Pons (tissue), 1 donor: ENCODE data around the gene CAMKK2.

Experiments
- DNase-seq: peaks from one replicate; pipeline ENCODE4 v3.0.0-alpha.2; 2016; ENCODE audit warnings: low spot score

The CAMKK2 gene

GRCh38 chr12:121196902-121197301 lies 99.6 kb downstream of the CAMKK2 start:
- peak; percentile 83 for DNase-seq

- no peak for DNase-seq
Observed at GRCh38 chr12:121191151-121191550, 105.4 kb downstream of the CAMKK2 start.

GRCh38 chr12:121190523-121191031 lies 105.9 kb downstream of the CAMKK2 start:
- DNase-seq: no peak

GRCh38 chr12:121189619-121190155 lies 106.8 kb downstream of the CAMKK2 start:
- no peak for DNase-seq

- no peak for DNase-seq
Observed at GRCh38 chr12:121189131-121189530, 107.4 kb downstream of the CAMKK2 start.

GRCh38 chr12:121188227-121188626 lies 108.3 kb downstream of the CAMKK2 start:
- no peak for DNase-seq
